ENCODE measurements around the gene LPCAT2.

Gene LPCAT2

DNA sequence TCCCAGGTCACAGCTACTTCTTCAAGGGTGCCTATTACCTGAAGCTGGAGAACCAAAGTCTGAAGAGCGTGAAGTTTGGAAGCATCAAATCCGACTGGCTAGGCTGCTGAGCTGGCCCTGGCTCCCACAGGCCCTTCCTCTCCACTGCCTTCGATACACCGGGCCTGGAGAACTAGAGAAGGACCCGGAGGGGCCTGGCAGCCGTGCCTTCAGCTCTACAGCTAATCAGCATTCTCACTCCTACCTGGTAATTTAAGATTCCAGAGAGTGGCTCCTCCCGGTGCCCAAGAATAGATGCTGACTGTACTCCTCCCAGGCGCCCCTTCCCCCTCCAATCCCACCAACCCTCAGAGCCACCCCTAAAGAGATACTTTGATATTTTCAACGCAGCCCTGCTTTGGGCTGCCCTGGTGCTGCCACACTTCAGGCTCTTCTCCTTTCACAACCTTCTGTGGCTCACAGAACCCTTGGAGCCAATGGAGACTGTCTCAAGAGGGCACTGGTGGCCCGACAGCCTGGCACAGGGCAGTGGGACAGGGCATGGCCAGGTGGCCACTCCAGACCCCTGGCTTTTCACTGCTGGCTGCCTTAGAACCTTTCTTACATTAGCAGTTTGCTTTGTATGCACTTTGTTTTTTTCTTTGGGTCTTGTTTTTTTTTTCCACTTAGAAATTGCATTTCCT, 3.4 kb upstream of the LPCAT2 start:
- DNase-seq (ENCODE audit: low spot score): no peak

- DNase-seq (ENCODE audit: low spot score): no peak
Observed at GRCh38 chr16:55506083-55506482, 2.8 kb upstream of the LPCAT2 start.

DNA sequence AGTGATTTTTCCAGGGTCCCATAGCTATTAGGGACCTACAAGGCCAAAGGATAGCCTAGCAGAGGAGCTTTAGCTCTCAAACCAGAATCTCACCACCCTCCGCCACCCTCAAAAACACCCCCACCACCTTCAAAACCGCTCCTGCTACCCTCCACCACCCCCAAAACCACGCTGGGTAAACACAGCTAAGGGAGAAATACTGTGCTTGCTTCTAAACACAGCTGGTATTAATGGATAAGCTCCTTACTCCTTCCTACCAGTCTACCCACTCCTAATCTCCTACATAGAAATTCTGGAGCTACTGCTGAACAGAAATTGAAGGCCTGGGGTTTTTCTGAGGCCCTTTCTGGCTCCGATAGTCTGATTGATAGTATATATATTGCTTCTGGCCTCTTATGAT, 2.2 kb upstream of the LPCAT2 start:
- DNase-seq (ENCODE audit: low spot score): no peak

- no peak for DNase-seq (ENCODE audit: low spot score)
Observed at GRCh38 chr16:55508271-55508921, 476 bp upstream of the LPCAT2 start.

- DNase-seq (ENCODE audit: low spot score): no peak
Observed at GRCh38 chr16:55510185-55510805, 1.4 kb downstream of the LPCAT2 start.

DNA sequence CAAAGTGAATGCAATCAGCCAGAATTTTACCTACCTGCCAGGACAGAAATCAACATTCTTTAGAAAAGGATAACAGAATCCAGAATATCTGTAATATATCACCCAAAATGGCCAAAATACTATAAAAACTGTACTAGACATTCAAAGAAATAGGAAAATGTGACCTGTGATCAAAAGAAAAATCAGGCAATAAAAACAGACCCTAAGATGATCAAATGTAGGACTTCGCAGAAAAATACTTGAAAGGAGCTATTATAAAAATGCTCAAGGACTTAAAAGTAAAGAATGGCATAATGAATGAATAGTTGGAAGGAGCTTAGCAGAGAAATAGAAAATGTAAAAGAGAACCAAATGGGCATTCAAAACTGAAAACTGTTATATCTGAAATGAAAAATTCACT, 4.1 kb downstream of the LPCAT2 start:
- DNase-seq (ENCODE audit: low spot score): no peak

DNA sequence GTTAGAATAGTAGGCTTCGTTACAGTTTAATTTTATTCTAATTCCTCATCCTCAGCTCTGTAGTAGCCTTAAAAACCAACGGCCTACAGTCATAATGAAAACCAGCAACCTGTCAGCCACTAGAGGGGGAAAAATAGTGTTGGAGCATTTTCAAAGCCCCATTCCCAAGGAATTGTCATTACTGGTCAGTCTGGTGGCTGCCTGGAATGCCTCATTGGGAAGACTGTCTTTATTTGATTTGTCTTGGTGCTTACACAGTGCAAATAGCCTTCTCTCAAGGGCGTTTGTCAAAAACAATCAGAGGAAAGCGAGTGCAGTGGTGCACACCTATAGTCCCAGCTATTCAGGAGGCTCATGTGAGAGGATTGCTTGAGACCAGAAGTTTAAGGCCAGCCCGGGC, 4.7 kb downstream of the LPCAT2 start:
- DNase-seq (ENCODE audit: low spot score): no peak

DNA sequence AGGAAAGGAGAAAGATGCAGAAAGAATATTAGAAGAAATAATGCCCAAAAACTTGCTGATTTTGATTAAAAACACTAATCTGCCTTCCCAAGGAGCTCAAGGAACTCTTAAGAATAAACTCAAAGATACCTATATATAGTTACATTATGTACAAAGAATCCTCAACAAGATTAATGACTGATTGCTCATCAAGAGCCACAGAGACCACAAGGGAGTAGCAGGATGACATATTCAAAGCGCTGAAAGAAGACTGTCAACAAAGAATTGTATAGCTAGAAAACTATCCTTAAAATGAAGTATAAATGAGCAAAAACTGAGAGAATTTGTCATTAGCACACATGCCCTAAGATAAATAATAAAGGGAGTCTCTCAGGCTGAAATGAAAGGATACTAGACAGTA, 6.2 kb downstream of the LPCAT2 start:
- no peak for DNase-seq (ENCODE audit: low spot score)

- no peak for DNase-seq (ENCODE audit: low spot score)
Observed at GRCh38 chr16:55521792-55522191, 12.9 kb downstream of the LPCAT2 start.

DNA sequence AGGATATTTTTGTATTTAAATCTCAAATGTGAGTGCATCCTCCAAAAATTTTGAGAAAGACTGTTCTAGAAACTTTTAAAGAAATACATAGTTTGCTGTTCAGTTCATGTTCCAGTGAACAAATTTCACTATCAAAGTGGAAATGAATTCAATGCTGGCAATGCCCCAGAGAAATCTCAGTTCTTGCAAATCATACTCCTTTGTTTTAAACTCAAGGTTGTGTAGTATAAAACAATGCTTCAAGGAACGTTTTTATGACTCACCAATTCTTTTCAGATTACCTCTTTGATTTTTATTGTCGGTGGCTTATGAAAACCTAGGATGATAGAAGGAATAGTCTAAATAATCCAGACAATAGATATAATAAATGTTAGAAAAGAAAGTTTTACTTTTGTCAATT, 17.6 kb downstream of the LPCAT2 start:
- DNase-seq (ENCODE audit: low spot score): no peak

DNA sequence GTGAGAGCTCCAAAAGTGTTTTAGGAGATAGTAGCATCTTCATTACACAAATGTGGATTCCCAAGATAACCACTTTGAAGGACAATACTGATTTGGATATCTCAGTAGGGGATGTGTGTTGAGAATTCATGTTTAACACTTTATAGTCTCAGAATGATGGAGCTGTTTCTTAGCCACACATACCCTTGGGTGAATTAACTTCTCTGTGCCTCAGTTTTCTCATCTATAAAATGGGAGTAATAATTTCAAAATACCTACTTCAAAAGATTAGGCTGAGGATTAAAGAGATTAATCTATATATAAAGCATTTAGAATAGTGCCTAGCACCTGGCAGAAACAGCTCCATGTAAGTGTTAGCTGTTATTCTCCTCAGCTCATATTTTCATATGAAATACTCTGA, 19.0 kb downstream of the LPCAT2 start:
- DNase-seq (ENCODE audit: low spot score): no peak

GRCh38 chr16:55529018-55529417, 20.1 kb downstream of the LPCAT2 start:
- DNase-seq (ENCODE audit: low spot score): no peak

GRCh38 chr16:55530316-55530856, 21.5 kb downstream of the LPCAT2 start:
- no peak for DNase-seq (ENCODE audit: low spot score)

GRCh38 chr16:55532227-55532626, 23.4 kb downstream of the LPCAT2 start:
- DNase-seq (ENCODE audit: low spot score): no peak

DNA sequence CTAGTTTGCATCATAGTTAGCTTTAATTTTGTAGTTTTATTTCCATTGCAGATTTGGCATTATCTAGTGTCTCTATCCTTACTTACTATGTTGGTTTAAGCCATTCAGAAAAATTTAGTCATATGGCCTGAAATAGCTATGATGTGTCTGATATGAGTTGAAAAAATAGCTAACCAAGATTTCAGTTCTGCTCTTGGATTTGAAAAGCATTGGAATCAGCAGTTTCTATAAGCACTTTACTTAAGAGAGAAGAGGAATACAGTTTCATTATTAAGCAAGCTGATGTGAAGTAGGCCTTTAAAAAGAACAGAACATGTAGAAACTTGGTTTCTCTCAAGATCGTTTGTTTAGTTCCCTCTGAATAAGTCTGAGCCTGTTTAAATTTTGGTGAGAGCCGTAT, 25.9 kb downstream of the LPCAT2 start:
- DNase-seq (ENCODE audit: low spot score): no peak

GRCh38 chr16:55539049-55539448, 30.2 kb downstream of the LPCAT2 start:
- peak; percentile 39 for DNase-seq (ENCODE audit: low spot score)

DNA sequence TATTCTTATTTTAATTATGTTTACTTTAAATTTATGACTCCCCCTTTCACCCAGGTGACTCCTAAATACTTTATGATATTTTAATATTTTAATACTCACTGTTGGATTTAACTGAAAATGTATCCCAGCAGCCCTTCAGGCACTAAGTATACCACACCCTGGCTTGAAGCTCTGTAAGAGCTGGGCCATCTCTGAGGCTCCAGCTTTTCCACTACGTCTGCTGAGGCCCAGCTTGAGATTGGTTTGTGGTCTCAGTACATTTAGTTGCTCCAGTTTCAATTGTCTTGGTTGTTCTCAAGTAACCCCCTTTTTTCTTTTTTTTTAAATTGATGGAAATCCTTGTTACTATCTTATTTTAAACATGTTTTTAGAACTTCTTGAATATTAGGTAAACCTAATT, 30.6 kb downstream of the LPCAT2 start:
- no peak for DNase-seq (ENCODE audit: low spot score)

DNA sequence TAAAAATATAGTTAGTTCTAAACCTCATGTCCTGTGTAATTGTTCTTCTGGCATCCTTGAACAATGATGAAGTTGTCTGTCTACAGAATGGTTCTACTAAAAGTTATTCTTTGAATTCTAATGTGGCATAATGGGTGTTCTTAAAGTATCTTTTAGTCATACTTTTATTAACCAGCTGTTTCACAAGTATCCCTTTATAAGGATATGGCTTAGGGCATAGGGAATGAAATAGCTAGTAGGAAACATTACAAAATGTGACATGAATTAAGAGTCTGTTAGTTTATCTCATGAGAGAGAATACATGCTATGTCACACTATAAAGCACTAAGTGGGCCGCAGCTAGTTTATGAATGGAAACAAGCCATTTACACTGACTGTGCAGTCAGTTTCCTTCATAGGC, 31.3 kb downstream of the LPCAT2 start:
- peak; percentile 50 for DNase-seq (ENCODE audit: low spot score)

DNA sequence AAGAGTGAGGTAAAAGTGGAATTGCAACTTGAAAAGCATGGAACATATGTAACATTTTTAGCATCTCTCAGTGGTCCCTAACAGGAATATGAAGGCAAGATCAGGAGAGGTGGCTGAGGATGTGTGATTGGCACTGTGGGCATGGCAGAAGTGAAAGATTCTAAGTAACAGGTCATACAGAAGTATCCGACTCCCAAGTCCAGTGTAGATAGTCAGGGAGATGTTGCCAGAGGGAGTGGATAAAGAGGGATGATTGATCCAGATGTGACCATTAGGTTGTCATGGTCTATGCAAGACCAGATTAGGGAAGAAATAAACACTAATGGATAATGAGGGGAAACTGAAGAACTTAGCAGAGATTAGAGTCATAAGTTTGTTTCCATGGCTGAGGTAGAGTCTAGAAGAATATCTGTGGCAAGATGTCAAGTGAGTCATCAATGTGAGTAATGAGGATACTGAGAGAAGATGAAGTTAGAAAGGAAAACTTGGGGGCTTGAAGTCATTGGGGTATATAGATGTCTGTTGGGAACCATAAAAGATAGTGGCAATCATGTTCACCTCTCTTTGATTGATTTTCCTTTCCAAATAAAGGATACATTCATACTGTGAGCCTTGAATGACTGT, 33.7 kb downstream of the LPCAT2 start:
- no peak for DNase-seq (ENCODE audit: low spot score)

DNA sequence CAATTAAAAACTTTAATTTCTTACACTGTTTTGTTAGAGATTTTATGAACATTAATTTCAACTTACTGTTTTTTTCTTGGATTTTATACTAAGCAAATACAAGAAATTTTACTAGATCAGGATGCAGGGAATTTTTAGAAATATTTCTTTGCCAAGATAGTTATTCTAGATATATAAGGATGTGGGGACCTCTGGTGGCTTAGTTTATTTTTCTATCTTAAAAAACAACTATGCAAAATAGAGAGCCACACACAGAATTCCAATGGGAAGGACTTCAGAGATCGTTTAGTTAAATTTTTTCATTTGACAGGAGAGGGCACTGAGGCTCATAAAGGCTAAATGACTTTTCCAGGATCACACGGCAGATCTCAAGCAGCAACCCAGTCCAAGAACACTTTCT, 34.6 kb downstream of the LPCAT2 start:
- DNase-seq (ENCODE audit: low spot score): peak; percentile 7

DNA sequence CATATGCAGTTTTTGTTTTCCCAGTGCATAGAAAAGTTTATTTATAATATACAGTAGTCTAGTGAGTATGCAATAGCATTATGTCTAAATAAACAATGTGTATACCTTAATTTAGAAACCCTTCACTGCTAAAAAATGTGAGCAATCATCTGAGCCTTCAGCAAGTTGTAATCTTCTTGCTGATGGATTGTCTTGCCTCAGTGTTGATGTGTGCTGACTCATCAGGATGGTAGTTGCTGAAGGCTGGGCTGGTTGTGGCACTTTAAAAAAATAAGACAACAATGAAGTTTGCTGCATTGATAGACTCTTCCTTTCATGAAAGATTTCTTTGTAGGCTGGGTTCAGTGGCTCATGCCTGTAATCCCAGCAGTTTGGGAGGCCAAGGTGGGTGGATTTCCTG, 43.7 kb downstream of the LPCAT2 start:
- no peak for DNase-seq (ENCODE audit: low spot score)

DNA sequence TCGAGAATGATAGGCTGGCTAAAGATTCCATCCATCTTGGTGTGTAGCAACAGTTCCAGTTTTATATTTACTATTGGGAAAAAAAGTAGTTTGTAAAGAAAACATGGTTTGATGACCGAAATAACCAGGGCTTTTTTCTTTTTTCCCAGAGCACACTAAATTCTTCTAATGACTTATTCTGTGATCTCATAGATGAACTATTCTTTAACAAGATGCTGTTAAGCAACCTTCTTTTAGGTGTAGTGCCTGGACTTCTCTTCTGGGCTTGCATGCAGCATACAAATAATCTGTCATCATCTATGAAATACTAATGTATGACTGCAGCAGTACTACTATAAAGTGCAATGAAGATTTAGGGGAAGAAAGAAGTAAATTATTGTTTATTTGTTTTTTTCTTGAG, 46.6 kb downstream of the LPCAT2 start:
- DNase-seq (ENCODE audit: low spot score): no peak

GRCh38 chr16:55557186-55557585, 48.3 kb downstream of the LPCAT2 start:
- DNase-seq (ENCODE audit: low spot score): no peak
